Transverse colon (tissue), 4 donors: ENCODE data around the gene ATP1B1.

Experiments
- EP300 ChIP-seq: sonication (generic); formaldehyde crosslinking; IDR thresholded peaks from one replicate; pipeline ENCODE4 v1.6.1; 2017; ENCODE audit warnings: antibody characterized with exemption, low read depth
- POLR2A ChIP-seq: fragments of 450-650 bp; IDR thresholded peaks from one replicate; pipeline ENCODE4 v1.6.1; 2016; ENCODE audit warnings: antibody characterized with exemption, mild to moderate bottlenecking, moderate library complexity
- POLR2AphosphoS5 ChIP-seq, 3 donors: sonication (generic); formaldehyde crosslinking; IDR thresholded peaks; one replicate each; pipeline ENCODE4 v1.6.1; 2016; ENCODE audit warnings: antibody characterized with exemption in 3 of 3
- TF ChIP-seq, protein P1 (sequence below), 5 experiments: fragments of 200-600 bp in 3 of 5; fragments of 450-650 bp in 2 of 5; sonication (generic) in 3 of 5; IDR thresholded peaks; 1 replicate in 2 of 5; 2 replicates in 3 of 5; pipeline ENCODE4 v1.5.1; 2016 to 2017; ENCODE audit warnings: antibody characterized with exemption in 5 of 5, inconsistent platforms in 3 of 5, mild to moderate bottlenecking in 2 of 5, moderate library complexity in 1 of 5

DNA sequence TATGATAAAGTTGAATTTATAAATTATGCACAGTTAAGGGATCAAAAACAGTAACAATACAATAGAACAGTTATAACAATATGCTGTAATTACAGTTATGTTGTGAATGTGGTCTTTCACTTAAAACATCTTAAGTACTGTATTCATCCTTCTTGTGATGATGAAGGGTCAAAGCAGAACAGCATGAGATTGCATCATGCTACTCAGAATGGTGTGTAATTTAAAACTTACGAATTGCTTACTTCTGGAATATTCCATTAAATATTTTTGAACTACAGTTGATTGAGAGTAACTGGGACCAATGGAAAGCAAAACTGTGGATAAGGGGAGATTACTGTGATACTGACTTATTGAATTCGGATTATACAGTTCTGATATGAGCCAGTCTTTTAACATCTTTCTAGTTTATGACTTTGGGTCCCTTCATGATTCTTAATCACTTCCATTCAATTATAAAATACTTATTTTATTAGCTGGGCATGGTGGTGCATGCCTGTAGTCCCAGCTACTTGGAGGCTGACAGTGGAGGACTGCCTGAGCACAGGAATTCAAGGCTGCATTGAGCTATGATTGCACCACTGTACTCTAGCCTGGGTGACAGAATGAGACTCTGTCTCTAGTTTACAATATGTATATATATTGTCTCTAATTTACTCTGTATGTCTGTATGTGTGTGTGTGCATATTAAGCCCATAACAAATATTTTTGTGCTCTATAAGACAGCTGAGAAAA is 43.2 kb downstream of the ATP1B1 start:
- TF ChIP-seq, protein P1, sequence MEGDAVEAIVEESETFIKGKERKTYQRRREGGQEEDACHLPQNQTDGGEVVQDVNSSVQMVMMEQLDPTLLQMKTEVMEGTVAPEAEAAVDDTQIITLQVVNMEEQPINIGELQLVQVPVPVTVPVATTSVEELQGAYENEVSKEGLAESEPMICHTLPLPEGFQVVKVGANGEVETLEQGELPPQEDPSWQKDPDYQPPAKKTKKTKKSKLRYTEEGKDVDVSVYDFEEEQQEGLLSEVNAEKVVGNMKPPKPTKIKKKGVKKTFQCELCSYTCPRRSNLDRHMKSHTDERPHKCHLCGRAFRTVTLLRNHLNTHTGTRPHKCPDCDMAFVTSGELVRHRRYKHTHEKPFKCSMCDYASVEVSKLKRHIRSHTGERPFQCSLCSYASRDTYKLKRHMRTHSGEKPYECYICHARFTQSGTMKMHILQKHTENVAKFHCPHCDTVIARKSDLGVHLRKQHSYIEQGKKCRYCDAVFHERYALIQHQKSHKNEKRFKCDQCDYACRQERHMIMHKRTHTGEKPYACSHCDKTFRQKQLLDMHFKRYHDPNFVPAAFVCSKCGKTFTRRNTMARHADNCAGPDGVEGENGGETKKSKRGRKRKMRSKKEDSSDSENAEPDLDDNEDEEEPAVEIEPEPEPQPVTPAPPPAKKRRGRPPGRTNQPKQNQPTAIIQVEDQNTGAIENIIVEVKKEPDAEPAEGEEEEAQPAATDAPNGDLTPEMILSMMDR (IDR thresholded peaks at IDR 0.05), result no peak
- no peak for TF ChIP-seq POLR2AphosphoS5 (IDR thresholded peaks at IDR 0.05)
- TF ChIP-seq EP300, result no peak
- TF ChIP-seq POLR2A, result no peak
